Cardiac muscle cell (in vitro differentiated cells and primary cell): ENCODE measurements around the gene ZNF778. TPM values are rescaled to one million over a fixed set of nuclear protein-coding genes. Genes with fewer than 3 reads are reported as not detected.

Experiments used
- DNase-seq, 2 donors: peaks; one replicate each; pipeline versions ENCODE4 v3.0.0 to v3.0.0-alpha.2; 2010 to 2017; ENCODE audit warnings: low read depth in 1 of 2, low spot score in 1 of 2
- H3K27ac ChIP-seq: fragments of 200-600 bp; sonication (generic); 2 replicates; pipeline ENCODE4 v1.5.1; 2016
- H3K27me3 ChIP-seq: fragments of 200-600 bp; sonication (generic); 2 replicates; pipeline ENCODE4 v1.6.0; 2016; ENCODE audit warnings: control low read depth
- H3K36me3 ChIP-seq: fragments of 200-600 bp; sonication (generic); 2 replicates; pipeline ENCODE4 v1.5.1; 2016; ENCODE audit warnings: control low read depth
- H3K4me1 ChIP-seq: fragments of 200-600 bp; sonication (generic); 2 replicates; pipeline ENCODE4 v1.8.1; 2017; ENCODE audit warnings: low read depth, mild to moderate bottlenecking, mixed run types
- H3K4me3 ChIP-seq: fragments of 200-600 bp; sonication (generic); 2 replicates; pipeline ENCODE4 v1.5.1; 2016; ENCODE audit warnings: mild to moderate bottlenecking
- H3K9me3 ChIP-seq: fragments of 200-600 bp; sonication (generic); 2 replicates; pipeline ENCODE4 v1.5.1; 2017; ENCODE audit warnings: low read depth, mild to moderate bottlenecking, control low read depth
- polyA plus RNA-seq: library from polyadenylated mRNA; unstranded; fragments of >200 nt; fragmentation: Nextera tagmentation; extraction: Ambion mirVana; gene quantifications from 2 replicates; pipeline ENCODE4 v1.2.1, GENCODE V29; 2016
- total RNA-seq: library from RNA; depleted of rRNA; stranded (reverse); fragments of >200 nt; gene quantifications from 2 replicates; pipeline ENCODE4 v1.2.3, GENCODE V29; 2016
- TF ChIP-seq, protein P1 (sequence below): IDR thresholded peaks from 2 replicates; pipeline ENCODE4 v1.5.1; 2012; ENCODE audit warnings: low read depth, mild to moderate bottlenecking, low read length

The ZNF778 gene
- total and polyA plus RNA-seq, 2 experiments from 2014 or later: 4.1 to 25.8 TPM

- Histone ChIP-seq H3K36me3 (no peaks in the 10 kb centered on the region), H3K4me1 (peaks cover under 1% of the 10 kb centered on the region), H3K9me3 (no peaks in the 10 kb centered on the region), H3K27ac (no peak overlapping the region), H3K4me3 (no peak overlapping the region), H3K27me3 (no peaks in the 10 kb centered on the region)
- TF ChIP-seq, protein P1, sequence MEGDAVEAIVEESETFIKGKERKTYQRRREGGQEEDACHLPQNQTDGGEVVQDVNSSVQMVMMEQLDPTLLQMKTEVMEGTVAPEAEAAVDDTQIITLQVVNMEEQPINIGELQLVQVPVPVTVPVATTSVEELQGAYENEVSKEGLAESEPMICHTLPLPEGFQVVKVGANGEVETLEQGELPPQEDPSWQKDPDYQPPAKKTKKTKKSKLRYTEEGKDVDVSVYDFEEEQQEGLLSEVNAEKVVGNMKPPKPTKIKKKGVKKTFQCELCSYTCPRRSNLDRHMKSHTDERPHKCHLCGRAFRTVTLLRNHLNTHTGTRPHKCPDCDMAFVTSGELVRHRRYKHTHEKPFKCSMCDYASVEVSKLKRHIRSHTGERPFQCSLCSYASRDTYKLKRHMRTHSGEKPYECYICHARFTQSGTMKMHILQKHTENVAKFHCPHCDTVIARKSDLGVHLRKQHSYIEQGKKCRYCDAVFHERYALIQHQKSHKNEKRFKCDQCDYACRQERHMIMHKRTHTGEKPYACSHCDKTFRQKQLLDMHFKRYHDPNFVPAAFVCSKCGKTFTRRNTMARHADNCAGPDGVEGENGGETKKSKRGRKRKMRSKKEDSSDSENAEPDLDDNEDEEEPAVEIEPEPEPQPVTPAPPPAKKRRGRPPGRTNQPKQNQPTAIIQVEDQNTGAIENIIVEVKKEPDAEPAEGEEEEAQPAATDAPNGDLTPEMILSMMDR: no peak
- DNase-seq: no peak
Observed at GRCh38 chr16:89178453-89179147, 38.9 kb upstream of the ZNF778 start.

GRCh38 chr16:89179148-89179484 is 38.4 kb upstream of the ZNF778 start:
- no peak overlapping the region for H3K27ac ChIP-seq
- no peaks in the 10 kb centered on the region for H3K27me3 ChIP-seq
- no peak overlapping the region for H3K4me3 ChIP-seq
- no peaks in the 10 kb centered on the region for H3K4me1 ChIP-seq
- DNase-seq: no peak
- no peaks in the 10 kb centered on the region for H3K9me3 ChIP-seq
- no peaks in the 10 kb centered on the region for H3K36me3 ChIP-seq
- TF ChIP-seq, protein P1: no peak

- Histone ChIP-seq H3K4me3 (no peak overlapping the region), H3K4me1 (no peaks in the 10 kb centered on the region), H3K36me3 (no peaks in the 10 kb centered on the region), H3K27ac (no peak overlapping the region), H3K9me3 (no peaks in the 10 kb centered on the region), H3K27me3 (no peaks in the 10 kb centered on the region)
- DNase-seq: no peak
- TF ChIP-seq, protein P1: no peak
Observed at GRCh38 chr16:89179656-89180315, 37.7 kb upstream of the ZNF778 start.

- H3K4me3 ChIP-seq: no peak overlapping the region
- H3K4me1 ChIP-seq: no peaks in the 10 kb centered on the region
- no peaks in the 10 kb centered on the region for H3K9me3 ChIP-seq
- H3K27me3 ChIP-seq: no peaks in the 10 kb centered on the region
- TF ChIP-seq, protein P1: no peak
- no peak overlapping the region for H3K27ac ChIP-seq
- no peak for DNase-seq
- H3K36me3 ChIP-seq: no peaks in the 10 kb centered on the region
Observed at GRCh38 chr16:89183463-89183862, 34.0 kb upstream of the ZNF778 start.

GRCh38 chr16:89183975-89184676 is 33.4 kb upstream of the ZNF778 start:
- Histone ChIP-seq H3K36me3 (no peaks in the 10 kb centered on the region), H3K4me3 (no peak overlapping the region), H3K4me1 (no peaks in the 10 kb centered on the region), H3K27me3 (no peaks in the 10 kb centered on the region), H3K9me3 (no peaks in the 10 kb centered on the region), H3K27ac (no peak overlapping the region)
- TF ChIP-seq, protein P1: no peak
- no peak for DNase-seq
